CD4-positive, alpha-beta memory T cell (primary cell): Measurements from ENCODE around the gene RPSA. TPM values are rescaled to one million over a fixed set of nuclear protein-coding genes. Genes with fewer than 3 reads are reported as not detected.
A peak's percentile ranks its signal among the peaks of the same experiment; 100 is the strongest.

Experiments
- CTCF ChIA-PET: fragments of 350-600 bp; sonication (Branson Sonifier 250); formaldehyde crosslinking; loops from one replicate; lab custom pipeline; 2021; ENCODE audit warnings: inconsistent platforms; ENCODE audit not compliant: partially characterized antibody; lab: Charles Lee
- POLR2A ChIA-PET: fragments of 350-600 bp; sonication (Branson Sonifier 250); formaldehyde crosslinking; loops from one replicate; lab custom pipeline; 2021; ENCODE audit not compliant: partially characterized antibody; lab: Charles Lee
- DNase-seq, 5 donors: peaks; one replicate each; pipeline versions ENCODE4 v3.0.0 to v3.0.0-alpha.2; 2020 to 2022; ENCODE audit warnings: mixed read lengths in 1 of 5
- H3K27ac ChIP-seq: one replicate; pipeline ENCODE4 v1.7.0; 2013; ENCODE audit warnings: low read depth, low read length
- H3K27me3 ChIP-seq: 2 replicates; pipeline ENCODE4 v1.7.0; 2013; ENCODE audit warnings: mild to moderate bottlenecking, low read length, moderate library complexity; ENCODE audit not compliant: insufficient read depth
- H3K36me3 ChIP-seq: 2 replicates; pipeline ENCODE4 v1.7.0; 2013; ENCODE audit warnings: mild to moderate bottlenecking, low read length, moderate library complexity; ENCODE audit not compliant: insufficient read depth
- H3K4me1 ChIP-seq: 2 replicates; pipeline ENCODE4 v1.7.0; 2013; ENCODE audit warnings: mild to moderate bottlenecking, low read length, moderate library complexity; ENCODE audit not compliant: insufficient read depth
- H3K4me3 ChIP-seq, 2 donors: one replicate each; pipeline ENCODE4 v1.7.0; 2013; ENCODE audit warnings: low read length in 2 of 2, mild to moderate bottlenecking in 1 of 2
- H3K9me3 ChIP-seq, 2 donors: one replicate each; pipeline ENCODE4 v1.7.0; 2013; ENCODE audit warnings: low read length in 2 of 2, control low read depth in 1 of 2; ENCODE audit not compliant: control insufficient read depth in 1 of 2
- H3K27ac Mint-ChIP-seq, 7 donors: one replicate each; pipeline ENCODE4 v1.8.0; 2020 to 2021; ENCODE audit warnings: mixed read lengths in 7 of 7, mild to moderate bottlenecking in 6 of 7, inconsistent platforms in 3 of 7, moderate library complexity in 3 of 7
- H3K27me3 Mint-ChIP-seq, 2 donors: one replicate each; pipeline ENCODE4 v1.8.0; 2020 to 2021; ENCODE audit warnings: mixed read lengths in 2 of 2
- H3K36me3 Mint-ChIP-seq, 2 donors: one replicate each; pipeline ENCODE4 v1.8.0; 2020 to 2021; ENCODE audit warnings: mixed read lengths in 2 of 2, inconsistent platforms in 1 of 2, mild to moderate bottlenecking in 1 of 2
- H3K4me1 Mint-ChIP-seq, 4 donors: one replicate each; pipeline ENCODE4 v1.8.0; 2020 to 2021; ENCODE audit warnings: mixed read lengths in 4 of 4, mild to moderate bottlenecking in 1 of 4
- H3K4me3 Mint-ChIP-seq, 8 donors: one replicate each; pipeline ENCODE4 v1.8.0; 2020 to 2021; ENCODE audit warnings: mixed read lengths in 8 of 8, mild to moderate bottlenecking in 7 of 8, moderate library complexity in 6 of 8, inconsistent platforms in 3 of 8
- H3K9me3 Mint-ChIP-seq, 8 donors: one replicate each; pipeline ENCODE4 v1.8.0; 2020 to 2021; ENCODE audit warnings: mixed read lengths in 8 of 8, mild to moderate bottlenecking in 5 of 8, inconsistent platforms in 3 of 8, moderate library complexity in 1 of 8
- intact Hi-C: fragments of 100-400 bp; cut with micrococcal nuclease; formaldehyde crosslinking; loops from one replicate; pipeline ENCODE4 v1.15.1; 2023
- polyA plus RNA-seq, 2 donors: library from polyadenylated mRNA; unstranded; fragments of 300-500 nt; fragmentation: Illumina TruSeq; gene quantifications; one replicate each; pipeline ENCODE4 v1.2.3, GENCODE V29; 2021
- total RNA-seq, 2 experiments: library from RNA; stranded (reverse); gene quantifications; one replicate each; pipeline ENCODE4 v1.2.3, GENCODE V29; 2021

The RPSA gene
- total and polyA plus RNA-seq, 4 experiments from 2014 or later, result 1,062 to 1,688 (median 1,447) TPM

GRCh38 chr3:39401983-39402382 is 4.5 kb upstream of the RPSA start:
- H3K4me1 Mint-ChIP-seq, result peaks cover 4 to 13% (median 6%) of the 10 kb centered on the region in 4 donors
- no peaks in the 10 kb centered on the region for H3K27me3 Mint-ChIP-seq
- H3K4me1 ChIP-seq, result peaks cover 6% of the 10 kb centered on the region
- no peak for DNase-seq
- no peaks in the 10 kb centered on the region for H3K27me3 ChIP-seq
- H3K4me3 Mint-ChIP-seq, result no peak overlapping the region
- H3K36me3 Mint-ChIP-seq, result peaks cover 30 to 38% of the 10 kb centered on the region in 2 donors
- H3K9me3 ChIP-seq, result no peaks in the 10 kb centered on the region
- H3K36me3 ChIP-seq, result no peaks in the 10 kb centered on the region
- no peaks in the 10 kb centered on the region for H3K9me3 Mint-ChIP-seq
- H3K4me3 ChIP-seq, result no peak overlapping the region
- POLR2A ChIA-PET, result interaction anchor here (0.9 kb wide), 1 partner anchor 13 kb away, joined by 3 read pairs; no protein-coding TSS in a partner anchor
- H3K27ac Mint-ChIP-seq, result peak overlapping the region in 1 of 7 donors; percentile 22
- intact Hi-C loops, result loop anchor here (10.0 kb wide), 1 partner anchor 1267 kb away; the partner anchor contains the start of genes ACAA1 and MYD88
- CTCF ChIA-PET, result no interaction called here
- no peak overlapping the region for H3K27ac ChIP-seq

GRCh38 chr3:39404943-39405686 is 1.4 kb upstream of the RPSA start:
- Histone ChIP-seq H3K4me1 (peaks cover 36% of the 10 kb centered on the region), H3K27ac (no peak overlapping the region), H3K9me3 (no peaks in the 10 kb centered on the region), H3K27me3 (no peaks in the 10 kb centered on the region), H3K4me3 (no peak overlapping the region), H3K36me3 (peaks cover 16% of the 10 kb centered on the region)
- Mint-ChIP-seq H3K9me3 (no peaks in the 10 kb centered on the region), H3K27me3 (no peaks in the 10 kb centered on the region), H3K36me3 (peaks cover 24 to 41% of the 10 kb centered on the region in 2 donors), H3K4me3 (peak overlapping the region in 3 of 8 donors; percentile 17 to 97 (median 26)), H3K27ac (peak overlapping the region; percentile 8 to 99 (median 96)), H3K4me1 (peaks cover 23 to 39% (median 31%) of the 10 kb centered on the region in 4 donors)
- intact Hi-C loops, result loop anchor here (10.0 kb wide), 1 partner anchor 1270 kb away; the partner anchor contains the start of genes ACAA1 and MYD88
- no peak for DNase-seq
- ChIA-PET CTCF (interaction anchor here (1.5 to 5.6 kb wide), 4 partner anchors 11 to 94 kb away, joined by 4 to 48 read pairs (median 18); no protein-coding TSS in a partner anchor), POLR2A (interaction anchor here (5.4 kb wide), 1 partner anchor 18 kb away, joined by 75 read pairs; no protein-coding TSS in a partner anchor)

GRCh38 chr3:39405687-39406367 is 693 bp upstream of the RPSA start:
- Mint-ChIP-seq H3K36me3 (peaks cover 24 to 44% of the 10 kb centered on the region in 2 donors), H3K4me1 (peaks cover 26 to 46% (median 36%) of the 10 kb centered on the region in 4 donors), H3K4me3 (peak overlapping the region; percentile 88 to 99 (median 96)), H3K27ac (peak overlapping the region; percentile 88 to 99 (median 98)), H3K9me3 (no peaks in the 10 kb centered on the region), H3K27me3 (no peaks in the 10 kb centered on the region)
- DNase-seq, result no peak
- H3K27me3 ChIP-seq, result no peaks in the 10 kb centered on the region
- peaks cover 42% of the 10 kb centered on the region for H3K4me1 ChIP-seq
- CTCF ChIA-PET, result interaction anchor here (1.0 to 5.6 kb wide), 9 partner anchors 10 to 1241 kb away, joined by 3 to 48 read pairs (median 6); no protein-coding TSS in a partner anchor
- H3K27ac ChIP-seq, result peak overlapping the region; percentile 81
- no peaks in the 10 kb centered on the region for H3K9me3 ChIP-seq
- H3K36me3 ChIP-seq, result peaks cover 23% of the 10 kb centered on the region
- intact Hi-C loops, result loop anchor here (1.0 to 10.0 kb wide), 7 partner anchors 22 to 1271 kb away; partner anchors contain the start of genes ACAA1, EIF1B, MYD88 and WDR48
- peak overlapping the region in 1 of 2 donors; percentile 13 for H3K4me3 ChIP-seq
- POLR2A ChIA-PET, result interaction anchor here (0.6 to 5.4 kb wide), 8 partner anchors 9 to 1793 kb away, joined by 3 to 75 read pairs (median 6); partner anchors contain the start of genes CTNNB1, GORASP1, OXSR1 and TTC21A

DNA sequence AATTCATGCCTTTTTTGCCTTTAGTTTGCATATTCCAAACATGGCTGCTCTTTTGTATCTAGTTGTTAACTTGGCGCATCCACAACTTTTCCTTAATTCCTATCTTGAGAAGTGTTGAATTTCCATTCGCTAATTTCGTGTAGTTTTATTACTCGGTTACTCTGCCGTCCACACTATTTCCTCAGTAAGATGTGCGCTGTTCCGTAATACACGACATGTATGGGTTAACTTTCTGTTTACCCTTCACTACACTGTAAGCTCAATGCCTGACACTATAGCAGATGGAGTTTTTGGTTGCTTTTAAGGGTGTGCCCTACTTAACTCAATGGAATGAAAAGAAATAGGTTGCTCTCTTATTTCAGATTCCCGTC is 724 bp downstream of the RPSA start:
- Histone ChIP-seq H3K27ac (peak overlapping the region; percentile 81), H3K4me1 (peaks cover 47% of the 10 kb centered on the region), H3K36me3 (peaks cover 37% of the 10 kb centered on the region), H3K27me3 (no peaks in the 10 kb centered on the region), H3K9me3 (no peaks in the 10 kb centered on the region), H3K4me3 (peak overlapping the region; percentile 31 to 72)
- no peak for DNase-seq
- Mint-ChIP-seq H3K4me1 (peaks cover 32 to 56% (median 44%) of the 10 kb centered on the region in 4 donors), H3K27ac (peak overlapping the region; percentile 88 to 99 (median 96)), H3K9me3 (no peaks in the 10 kb centered on the region), H3K4me3 (peak overlapping the region; percentile 77 to 99 (median 96)), H3K36me3 (peaks cover 34 to 54% of the 10 kb centered on the region in 2 donors), H3K27me3 (no peaks in the 10 kb centered on the region)
- POLR2A ChIA-PET, result interaction anchor here (0.5 to 5.4 kb wide), 16 partner anchors 9 to 1792 kb away, joined by 3 to 75 read pairs (median 4); partner anchors contain the start of genes CTNNB1, GORASP1, SCN11A and TTC21A
- CTCF ChIA-PET, result interaction anchor here (0.8 to 5.6 kb wide), 9 partner anchors 9 to 1243 kb away, joined by 3 to 48 read pairs (median 6); no protein-coding TSS in a partner anchor
- intact Hi-C loops, result loop anchor here (10.0 kb wide), 1 partner anchor 1272 kb away; the partner anchor contains the start of genes ACAA1 and MYD88

DNA sequence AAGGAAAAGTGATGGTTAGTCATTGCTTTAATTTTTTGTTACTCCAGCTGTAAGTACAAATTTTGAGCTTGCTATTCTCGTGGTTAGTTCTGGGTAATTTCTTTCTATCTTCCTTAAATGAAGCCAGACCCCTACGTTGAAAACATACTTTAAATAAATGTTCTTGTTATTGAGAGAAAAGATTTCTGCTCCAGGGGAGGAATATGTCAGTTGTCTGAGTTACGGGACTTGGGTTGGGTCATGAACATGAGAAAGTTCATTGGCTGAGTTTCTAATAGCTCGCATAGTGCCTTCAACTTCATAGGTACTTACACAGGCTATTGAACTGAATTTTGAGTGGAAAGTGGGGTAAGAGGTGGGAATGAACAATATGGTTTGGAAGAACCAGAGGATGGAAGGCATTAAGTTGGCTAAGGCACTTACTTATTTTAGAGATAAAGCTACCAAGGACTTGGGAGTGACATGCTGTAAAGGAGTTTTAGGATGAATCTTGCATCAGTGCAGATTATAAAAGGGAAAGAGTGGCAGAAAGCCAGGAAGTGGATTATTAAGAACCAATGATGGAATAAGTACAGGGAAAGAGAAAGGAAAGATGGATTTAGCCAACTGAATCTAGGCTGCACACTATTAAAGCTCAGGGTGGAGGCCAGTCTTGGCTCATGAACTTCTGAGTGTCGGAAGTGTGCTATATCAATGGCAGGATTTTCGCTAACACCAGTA is 1.4 kb downstream of the RPSA start:
- Mint-ChIP-seq H3K4me3 (peak overlapping the region; percentile 77 to 99 (median 96)), H3K4me1 (peaks cover 34 to 56% (median 44%) of the 10 kb centered on the region in 4 donors), H3K9me3 (no peaks in the 10 kb centered on the region), H3K36me3 (peaks cover 41 to 61% of the 10 kb centered on the region in 2 donors), H3K27me3 (no peaks in the 10 kb centered on the region), H3K27ac (peak overlapping the region; percentile 88 to 99 (median 96))
- no peaks in the 10 kb centered on the region for H3K9me3 ChIP-seq
- H3K4me3 ChIP-seq, result peak overlapping the region in 1 of 2 donors; percentile 72
- no peaks in the 10 kb centered on the region for H3K27me3 ChIP-seq
- H3K27ac ChIP-seq, result peak overlapping the region; percentile 81
- ChIA-PET CTCF (interaction anchor here (0.8 to 5.6 kb wide), 5 partner anchors 8 to 40 kb away, joined by 3 to 48 read pairs (median 17); no protein-coding TSS in a partner anchor), POLR2A (interaction anchor here (0.6 to 5.4 kb wide), 8 partner anchors 9 to 301 kb away, joined by 3 to 75 read pairs (median 4); partner anchors contain the start of genes GORASP1 and TTC21A)
- no peak for DNase-seq
- peaks cover 44% of the 10 kb centered on the region for H3K36me3 ChIP-seq
- intact Hi-C loops, result loop anchor here (10.0 kb wide), 1 partner anchor 1273 kb away; the partner anchor contains the start of genes ACAA1 and MYD88
- H3K4me1 ChIP-seq, result peaks cover 47% of the 10 kb centered on the region
